Smooth muscle cell (in vitro differentiated cells): ENCODE measurements around the gene SARDH. TPM values are rescaled to one million over a fixed set of nuclear protein-coding genes. Genes with fewer than 3 reads are reported as not detected.

Source experiments
- DNase-seq: peaks from one replicate; lab custom pipeline; 2025; ENCODE audit not compliant: unreplicated experiment; lab: John Stamatoyannopoulos, UW
- H2AFZ ChIP-seq: fragments of 200-600 bp; sonication (generic); 2 replicates; pipeline ENCODE4 v1.6.0; 2016; ENCODE audit warnings: antibody characterized with exemption, low read depth, mild to moderate bottlenecking
- H3F3A ChIP-seq: fragments of 200-600 bp; sonication (generic); 2 replicates; pipeline ENCODE4 v1.6.0; 2017; ENCODE audit warnings: antibody characterized with exemption, low read depth
- H3K27ac ChIP-seq: fragments of 200-600 bp; sonication (generic); 2 replicates; pipeline ENCODE4 v1.5.1; 2016; ENCODE audit warnings: low read depth, mild to moderate bottlenecking
- H3K27me3 ChIP-seq: fragments of 200-600 bp; sonication (generic); 2 replicates; pipeline ENCODE4 v1.6.1; 2016; ENCODE audit warnings: low read depth, mild to moderate bottlenecking
- H3K36me3 ChIP-seq: fragments of 200-600 bp; sonication (generic); 2 replicates; pipeline ENCODE4 v1.5.1; 2016; ENCODE audit warnings: low read depth
- H3K4me1 ChIP-seq: fragments of 200-600 bp; sonication (generic); 2 replicates; pipeline ENCODE4 v1.5.1; 2016; ENCODE audit warnings: low read depth
- H3K4me2 ChIP-seq: fragments of 200-600 bp; sonication (generic); 2 replicates; pipeline ENCODE4 v1.6.0; 2016; ENCODE audit warnings: mild to moderate bottlenecking
- H3K4me3 ChIP-seq: fragments of 200-600 bp; sonication (generic); 2 replicates; pipeline ENCODE4 v1.5.1; 2016; ENCODE audit warnings: mild to moderate bottlenecking
- H3K79me2 ChIP-seq: fragments of 200-600 bp; sonication (generic); 2 replicates; pipeline ENCODE4 v1.6.0; 2016; ENCODE audit warnings: low read depth, mild to moderate bottlenecking
- H3K9ac ChIP-seq: fragments of 200-600 bp; sonication (generic); 2 replicates; pipeline ENCODE4 v1.6.0; 2016; ENCODE audit warnings: low read depth
- H3K9me3 ChIP-seq: fragments of 200-600 bp; sonication (generic); replicated peaks from 2 replicates; pipeline ENCODE4 v1.5.1; 2016; ENCODE audit warnings: low read depth
- H4K20me1 ChIP-seq: fragments of 200-600 bp; sonication (generic); 2 replicates; pipeline ENCODE4 v1.6.0; 2016; ENCODE audit warnings: low read depth
- WGBS: methylation state at CpG from one replicate; pipeline ENCODE4 v1.1.7; 2016; ENCODE audit warnings: low lambda C conversion rate; 5-methylcytosine and 5-hydroxymethylcytosine counted together
- polyA plus RNA-seq: library from polyadenylated mRNA; unstranded; fragments of >200 nt; fragmentation: Nextera tagmentation; extraction: Ambion mirVana; gene quantifications from 2 replicates; pipeline ENCODE4 v1.2.1, GENCODE V29; 2016
- total RNA-seq: library from RNA; depleted of rRNA; stranded (reverse); fragments of >200 nt; gene quantifications from 2 replicates; pipeline ENCODE4 v1.2.3, GENCODE V29; 2014
- TF ChIP-seq, protein P1 (sequence below): fragments of 200-600 bp; sonication (generic); IDR thresholded peaks from 2 replicates; pipeline ENCODE4 v1.5.1; 2017; ENCODE audit warnings: borderline replicate concordance, mild to moderate bottlenecking, antibody characterized with exemption; ENCODE audit not compliant: insufficient read depth, poor library complexity, severe bottlenecking

The SARDH gene
- total and polyA plus RNA-seq, 2 experiments from 2014 or later, result 3.3 to 10.1 TPM

DNA sequence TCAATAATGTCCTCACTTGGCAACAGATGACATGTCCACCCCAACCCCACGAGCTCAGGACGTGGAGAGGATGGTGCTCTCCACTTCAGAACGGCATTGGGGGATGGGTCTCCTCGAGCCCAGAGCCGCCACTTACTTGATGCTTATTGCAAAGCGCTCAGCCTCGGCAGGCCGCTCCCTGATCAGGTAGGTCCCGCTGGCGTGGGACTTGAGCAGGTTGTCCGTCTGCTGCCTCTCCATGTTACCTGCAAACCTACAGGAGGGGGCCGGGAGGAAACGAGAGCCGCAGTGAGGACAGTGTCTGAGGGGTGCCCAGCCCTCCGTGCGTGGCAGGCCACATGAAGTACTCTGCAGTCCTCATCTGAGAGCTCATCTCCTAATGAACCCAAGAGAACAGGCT is 36.6 kb upstream of the SARDH start:
- Histone ChIP-seq H3K27me3 (no peaks in the 10 kb centered on the region), H2AFZ (no peak overlapping the region), H3K4me1 (no peaks in the 10 kb centered on the region), H3K79me2 (no peaks in the 10 kb centered on the region), H3F3A (no peaks in the 10 kb centered on the region), H3K9me3 (no peaks in the 10 kb centered on the region), H3K36me3 (no peaks in the 10 kb centered on the region), H4K20me1 (no peaks in the 10 kb centered on the region), H3K4me3 (no peak overlapping the region), H3K27ac (peak overlapping the region; percentile 81), H3K4me2 (no peak overlapping the region), H3K9ac (no peak overlapping the region)
- TF ChIP-seq, protein P1, sequence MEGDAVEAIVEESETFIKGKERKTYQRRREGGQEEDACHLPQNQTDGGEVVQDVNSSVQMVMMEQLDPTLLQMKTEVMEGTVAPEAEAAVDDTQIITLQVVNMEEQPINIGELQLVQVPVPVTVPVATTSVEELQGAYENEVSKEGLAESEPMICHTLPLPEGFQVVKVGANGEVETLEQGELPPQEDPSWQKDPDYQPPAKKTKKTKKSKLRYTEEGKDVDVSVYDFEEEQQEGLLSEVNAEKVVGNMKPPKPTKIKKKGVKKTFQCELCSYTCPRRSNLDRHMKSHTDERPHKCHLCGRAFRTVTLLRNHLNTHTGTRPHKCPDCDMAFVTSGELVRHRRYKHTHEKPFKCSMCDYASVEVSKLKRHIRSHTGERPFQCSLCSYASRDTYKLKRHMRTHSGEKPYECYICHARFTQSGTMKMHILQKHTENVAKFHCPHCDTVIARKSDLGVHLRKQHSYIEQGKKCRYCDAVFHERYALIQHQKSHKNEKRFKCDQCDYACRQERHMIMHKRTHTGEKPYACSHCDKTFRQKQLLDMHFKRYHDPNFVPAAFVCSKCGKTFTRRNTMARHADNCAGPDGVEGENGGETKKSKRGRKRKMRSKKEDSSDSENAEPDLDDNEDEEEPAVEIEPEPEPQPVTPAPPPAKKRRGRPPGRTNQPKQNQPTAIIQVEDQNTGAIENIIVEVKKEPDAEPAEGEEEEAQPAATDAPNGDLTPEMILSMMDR, result no peak
- over 99% methylated on average over 16 of the region's 16 CpGs for WGBS
- no peak for DNase-seq

DNA sequence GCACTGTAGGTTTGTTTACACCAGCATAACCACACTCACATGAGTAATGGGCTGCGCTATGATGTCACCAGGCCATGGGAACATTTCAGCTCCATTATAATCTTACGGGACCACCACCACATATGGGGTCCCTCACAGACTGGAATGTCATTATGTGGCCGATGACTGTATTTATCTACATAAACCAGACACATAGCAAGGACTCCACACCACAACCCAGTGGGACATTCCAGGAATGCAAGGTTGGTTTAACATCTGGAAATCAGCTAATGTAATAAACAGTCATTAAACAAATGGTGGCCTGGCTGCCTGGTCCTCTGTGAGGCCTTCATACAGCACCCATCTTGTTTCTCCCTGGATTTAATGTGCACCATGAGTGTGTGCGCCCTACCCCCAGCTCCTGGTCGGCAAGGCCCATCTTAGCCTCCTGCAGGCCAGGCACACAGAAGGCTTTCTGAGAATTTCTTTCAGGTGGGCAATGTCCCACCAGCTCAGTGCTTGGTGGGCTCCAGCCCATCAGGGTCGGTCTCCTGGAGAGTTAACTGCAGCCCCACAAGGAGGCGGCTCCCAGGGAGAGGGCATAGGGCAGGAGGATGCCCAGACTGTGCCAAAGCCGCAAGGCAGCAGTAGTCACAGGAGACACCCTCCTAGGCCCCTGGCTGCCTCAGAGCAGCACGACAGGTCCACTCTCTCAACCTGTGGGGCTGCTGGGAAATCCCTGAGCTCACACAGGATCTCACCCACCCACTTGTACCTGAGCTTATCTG is 35.9 kb upstream of the SARDH start:
- H3K79me2 ChIP-seq, result no peaks in the 10 kb centered on the region
- no peaks in the 10 kb centered on the region for H3K4me1 ChIP-seq
- H3K27me3 ChIP-seq, result no peaks in the 10 kb centered on the region
- TF ChIP-seq, protein P1, result no peak
- DNase-seq, result no peak
- no peak overlapping the region for H2AFZ ChIP-seq
- peak overlapping the region; percentile 81 for H3K27ac ChIP-seq
- peak overlapping the region; percentile 15 for H3K4me2 ChIP-seq
- H3K36me3 ChIP-seq, result no peaks in the 10 kb centered on the region
- H3K4me3 ChIP-seq, result no peak overlapping the region
- no peaks in the 10 kb centered on the region for H4K20me1 ChIP-seq
- peak overlapping the region; percentile 41 for H3K9ac ChIP-seq
- WGBS, result 81% methylated on average over 9 of the region's 9 CpGs
- no peaks in the 10 kb centered on the region for H3F3A ChIP-seq
- no peaks in the 10 kb centered on the region for H3K9me3 ChIP-seq

DNA sequence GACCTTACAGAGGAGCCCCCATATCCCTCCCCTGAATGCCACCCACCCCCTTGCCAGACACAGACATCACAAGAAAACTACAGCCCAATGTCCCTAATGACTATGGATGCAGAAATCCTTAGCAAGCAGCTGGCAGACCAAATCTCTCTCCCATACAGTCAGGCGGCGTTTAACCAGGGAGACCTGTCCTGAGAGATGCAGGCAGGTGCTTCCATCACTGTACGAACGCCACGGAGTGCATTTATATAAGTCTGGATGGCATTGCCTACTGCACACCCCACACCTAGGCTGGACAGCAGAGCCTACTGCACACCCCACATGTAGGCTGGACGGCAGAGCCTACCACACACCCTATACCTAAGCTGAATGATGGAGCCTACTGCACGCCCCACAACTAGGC is 34.4 kb upstream of the SARDH start:
- DNase-seq, result no peak
- no peak overlapping the region for H3K4me3 ChIP-seq
- 97% methylated on average over 6 of the region's 7 CpGs for WGBS
- H3K27me3 ChIP-seq, result no peaks in the 10 kb centered on the region
- no peaks in the 10 kb centered on the region for H3K79me2 ChIP-seq
- no peak overlapping the region for H2AFZ ChIP-seq
- H3K9ac ChIP-seq, result no peak overlapping the region
- H3F3A ChIP-seq, result no peaks in the 10 kb centered on the region
- no peak overlapping the region for H3K4me2 ChIP-seq
- H3K36me3 ChIP-seq, result peaks cover 12% of the 10 kb centered on the region
- TF ChIP-seq, protein P1, result no peak
- H3K4me1 ChIP-seq, result no peaks in the 10 kb centered on the region
- no peaks in the 10 kb centered on the region for H3K9me3 ChIP-seq
- H3K27ac ChIP-seq, result no peak overlapping the region
- no peaks in the 10 kb centered on the region for H4K20me1 ChIP-seq
